ENCODE data around the gene SLC22A7.
A peak's percentile ranks its signal among the peaks of the same experiment; 100 is the strongest.

Gene SLC22A7

GRCh38 chr6:43283514-43283901, 14.6 kb upstream of the SLC22A7 start:
- POLR2A ChIA-PET, result no interaction called here
- Histone ChIP-seq H3K4me3 (ENCODE audit: low read depth, low read length) (no peak overlapping the region), H3K27ac (ENCODE audit: extremely low read depth, low read depth, low read length) (no peak overlapping the region), H3K9me3 (ENCODE audit: control insufficient read depth, insufficient read depth, low read depth, low read length) (no peaks in the 10 kb centered on the region), H3K36me3 (ENCODE audit: control insufficient read depth in 2 of 2, insufficient read depth in 1 of 2, low read length in 2 of 2) (no peaks in the 10 kb centered on the region), H3K4me1 (ENCODE audit: control insufficient read depth, insufficient read depth, low read length) (no peaks in the 10 kb centered on the region)
- TF ChIP-seq ZNF645 (tag by site-specific recombination; IDR thresholded peaks at IDR 0.05) (no peak), ZNF292 (tag by site-specific recombination; IDR thresholded peaks at IDR 0.05; ENCODE audit: borderline replicate concordance, low read depth) (no peak), RBAK (tag by site-specific recombination; IDR thresholded peaks at IDR 0.05) (no peak), OSR2 (tag by site-specific recombination; IDR thresholded peaks at IDR 0.05) (no peak), ZNF416 (tag by site-specific recombination; IDR thresholded peaks at IDR 0.05) (no peak), ZNF394 (tag by site-specific recombination; IDR thresholded peaks at IDR 0.05; ENCODE audit: borderline replicate concordance) (no peak), REPIN1 (tag by site-specific recombination; IDR thresholded peaks at IDR 0.05; ENCODE audit: low read depth) (no peak), ZNF16 (tag by site-specific recombination; IDR thresholded peaks at IDR 0.05; ENCODE audit: low read depth) (no peak), ZBTB1 (tag by site-specific recombination; IDR thresholded peaks at IDR 0.05) (no peak), MZF1 (tag by site-specific recombination; IDR thresholded peaks at IDR 0.05; ENCODE audit: borderline replicate concordance) (no peak), ZNF280D (tag by site-specific recombination; IDR thresholded peaks at IDR 0.05) (no peak), PRDM1 (tag by site-specific recombination; IDR thresholded peaks at IDR 0.05) (no peak), ZNF677 (tag by site-specific recombination; IDR thresholded peaks at IDR 0.05) (no peak), ZBTB7A (tag by site-specific recombination; IDR thresholded peaks at IDR 0.05; ENCODE audit: low read depth) (no peak), ZNF580 (tag by site-specific recombination; IDR thresholded peaks at IDR 0.05) (no peak), OVOL3 (tag by site-specific recombination; IDR thresholded peaks at IDR 0.05) (no peak), ZFP69B (tag by site-specific recombination; IDR thresholded peaks at IDR 0.05) (no peak), ZNF2 (tag by site-specific recombination; IDR thresholded peaks at IDR 0.05) (no peak)
- CTCF ChIA-PET, result no interaction called here

GRCh38 chr6:43283905-43284304, 14.2 kb upstream of the SLC22A7 start:
- TF ChIP-seq ZNF433 (tag by site-specific recombination; IDR thresholded peaks at IDR 0.05; ENCODE audit: low read depth) (no peak), SCRT2 (tag by site-specific recombination; IDR thresholded peaks at IDR 0.05) (0 out of 2 replicates have a peak, but pooled peaks have one; percentile 10)
- ChIA-PET POLR2A (no interaction called here), CTCF (no interaction called here)
- no peaks in the 10 kb centered on the region for H3K4me1 ChIP-seq (ENCODE audit: control insufficient read depth, insufficient read depth, low read length)
- no peak overlapping the region for H3K27ac ChIP-seq (ENCODE audit: extremely low read depth, low read depth, low read length)
- H3K36me3 ChIP-seq (ENCODE audit: control insufficient read depth in 2 of 2, insufficient read depth in 1 of 2, low read length in 2 of 2), result no peaks in the 10 kb centered on the region
- no peak overlapping the region for H3K4me3 ChIP-seq (ENCODE audit: low read depth, low read length)
- no peaks in the 10 kb centered on the region for H3K9me3 ChIP-seq (ENCODE audit: control insufficient read depth, insufficient read depth, low read depth, low read length)

All from HEK293 (cell line).